ENCODE data around the gene VAT1L. TPM values are rescaled to one million over a fixed set of nuclear protein-coding genes. Genes with fewer than 3 reads are reported as not detected.

Gene VAT1L
- total RNA-seq, 2 donors from 2014 or later = 0.07 TPM; not detected in 1

- Mint-ChIP-seq H3K36me3 (ENCODE audit: insufficient read depth in 2 of 2) (peaks cover 0 to 1% of the 10 kb centered on the region in 2 donors), H3K4me3 (no peak overlapping the region), H3K27ac (no peak overlapping the region), H3K9me3 (no peaks in the 10 kb centered on the region), H3K27me3 (ENCODE audit: low read depth) (peaks cover 16% of the 10 kb centered on the region), H3K4me1 (ENCODE audit: low read depth) (no peaks in the 10 kb centered on the region)
- DNase-seq (no peak), ATAC-seq (replicated peaks in 1 of 2) (no peak)
These were observed 34.3 kb downstream of the VAT1L start for GRCh38 chr16:77822661-77823060.

DNA sequence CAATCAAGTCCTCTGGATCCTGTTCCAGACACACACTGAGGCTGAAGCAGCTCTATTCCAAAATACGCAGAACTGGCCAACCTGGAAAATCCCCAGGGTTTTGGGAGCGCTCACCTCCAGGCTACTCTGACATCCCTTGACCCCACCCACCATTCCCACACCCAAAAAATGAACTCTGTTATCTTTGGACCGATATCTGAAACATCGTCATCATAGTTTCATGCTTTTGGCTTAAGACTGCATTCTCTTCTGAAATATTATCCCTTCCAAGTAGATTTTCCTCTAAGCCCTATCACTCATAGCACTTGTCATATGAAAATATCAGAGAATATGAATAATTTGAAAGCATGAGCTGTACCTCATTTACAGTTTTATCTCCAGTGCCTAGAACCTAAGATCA lies 34.7 kb downstream of the VAT1L start:
- ATAC-seq (replicated peaks in 1 of 2) (no peak), DNase-seq (no peak)
- Mint-ChIP-seq H3K4me3 (no peak overlapping the region), H3K27me3 (ENCODE audit: low read depth) (peaks cover 16% of the 10 kb centered on the region), H3K9me3 (no peaks in the 10 kb centered on the region), H3K36me3 (ENCODE audit: insufficient read depth in 2 of 2) (peaks cover 0 to 1% of the 10 kb centered on the region in 2 donors), H3K4me1 (ENCODE audit: low read depth) (no peaks in the 10 kb centered on the region), H3K27ac (no peak overlapping the region)

DNA sequence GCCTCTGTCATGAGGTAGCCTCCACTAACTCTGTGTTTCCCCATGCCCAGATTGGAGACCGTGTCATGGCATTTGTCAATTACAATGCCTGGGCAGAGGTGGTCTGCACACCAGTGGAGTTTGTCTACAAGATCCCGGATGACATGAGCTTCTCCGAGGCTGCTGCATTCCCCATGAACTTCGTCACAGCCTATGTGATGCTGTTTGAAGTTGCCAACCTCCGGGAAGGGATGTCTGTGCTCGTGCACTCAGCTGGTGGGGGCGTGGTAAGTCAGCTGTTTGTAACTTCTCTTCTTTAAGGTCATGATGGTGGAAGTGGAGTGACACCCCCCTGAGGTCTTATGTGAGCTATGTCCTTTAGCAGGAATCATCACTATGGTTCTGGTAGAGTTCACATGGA lies 36.8 kb downstream of the VAT1L start:
- Mint-ChIP-seq H3K27ac (no peak overlapping the region), H3K27me3 (ENCODE audit: low read depth) (peaks cover 10% of the 10 kb centered on the region), H3K4me1 (ENCODE audit: low read depth) (no peaks in the 10 kb centered on the region), H3K4me3 (no peak overlapping the region), H3K36me3 (ENCODE audit: insufficient read depth in 2 of 2) (peaks cover 0 to 1% of the 10 kb centered on the region in 2 donors), H3K9me3 (no peaks in the 10 kb centered on the region)
- DNase-seq = no peak
- no peak for ATAC-seq (replicated peaks in 1 of 2)

DNA sequence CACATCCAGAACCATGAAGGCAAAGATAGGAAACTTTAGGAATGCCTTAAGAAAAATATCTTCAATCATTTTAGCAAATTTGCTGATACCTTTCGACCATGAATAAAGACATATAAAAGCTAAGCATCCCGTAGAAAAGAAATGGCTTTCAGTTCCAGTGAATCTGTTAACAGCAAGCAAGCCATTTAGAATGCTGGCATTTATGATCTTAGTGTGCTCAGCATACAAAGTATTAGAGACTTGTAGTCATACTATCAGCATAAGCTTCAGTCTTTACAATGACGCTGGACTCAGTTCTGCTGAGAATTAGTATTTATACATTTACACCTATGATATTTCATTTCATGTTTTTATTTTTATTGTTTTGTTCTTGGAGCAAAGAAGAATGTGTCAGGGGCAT lies 38.7 kb downstream of the VAT1L start:
- DNase-seq (no peak), ATAC-seq (replicated peaks in 1 of 2) (no peak)
- H3K27ac Mint-ChIP-seq = no peak overlapping the region
- no peaks in the 10 kb centered on the region for H3K27me3 Mint-ChIP-seq (ENCODE audit: low read depth)
- no peaks in the 10 kb centered on the region for H3K9me3 Mint-ChIP-seq
- H3K4me3 Mint-ChIP-seq = no peak overlapping the region
- peaks cover 0 to 1% of the 10 kb centered on the region in 2 donors for H3K36me3 Mint-ChIP-seq (ENCODE audit: insufficient read depth in 2 of 2)
- no peaks in the 10 kb centered on the region for H3K4me1 Mint-ChIP-seq (ENCODE audit: low read depth)

DNA sequence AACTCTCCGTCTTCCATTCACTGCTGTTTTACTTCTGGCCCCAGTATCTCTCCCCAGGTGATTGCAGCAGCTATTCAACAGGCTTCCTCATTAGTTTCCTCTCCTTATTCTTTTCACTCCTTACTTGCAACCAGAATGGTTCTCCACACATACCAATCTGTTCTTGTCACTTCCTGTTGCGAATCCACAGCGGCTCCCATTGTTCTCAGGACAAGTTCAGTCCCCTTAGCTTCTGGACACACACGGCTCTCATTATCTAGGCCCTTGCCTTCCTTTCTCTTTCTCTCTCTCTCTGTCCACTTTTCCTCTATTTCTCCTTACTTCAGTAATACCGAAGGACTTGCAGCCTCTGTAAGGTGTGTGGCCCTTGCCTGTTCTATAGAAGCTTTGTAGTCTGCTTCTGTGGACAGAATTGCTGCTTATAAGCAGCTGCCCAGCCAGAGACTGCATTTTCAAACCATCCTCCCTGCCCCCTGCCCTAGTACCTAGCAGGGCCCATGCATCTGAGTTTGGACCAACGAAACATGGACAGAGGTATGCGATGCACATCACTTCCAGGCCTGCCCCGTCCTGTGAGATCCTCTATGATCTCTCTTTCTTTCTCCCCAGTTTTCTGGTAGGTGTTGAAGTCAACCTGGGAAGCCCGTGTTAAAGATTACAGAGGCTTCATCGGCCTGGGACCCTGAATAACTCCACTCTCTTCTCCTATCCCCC lies 45.7 kb downstream of the VAT1L start:
- no peak for ATAC-seq (replicated peaks in 1 of 2)
- Mint-ChIP-seq H3K36me3 (ENCODE audit: insufficient read depth in 2 of 2) (no peaks in the 10 kb centered on the region), H3K4me1 (ENCODE audit: low read depth) (no peaks in the 10 kb centered on the region)

GRCh38 chr16:77834635-77835540 lies 46.5 kb downstream of the VAT1L start:
- no peak for ATAC-seq (replicated peaks in 1 of 2)
- no peak for DNase-seq
- Mint-ChIP-seq H3K36me3 (ENCODE audit: insufficient read depth in 2 of 2) (no peaks in the 10 kb centered on the region), H3K4me3 (no peak overlapping the region), H3K27me3 (ENCODE audit: low read depth) (peaks cover 17% of the 10 kb centered on the region), H3K9me3 (no peaks in the 10 kb centered on the region), H3K4me1 (ENCODE audit: low read depth) (no peaks in the 10 kb centered on the region), H3K27ac (no peak overlapping the region)

More for the DNA sequence above, 45.7 kb downstream of the VAT1L start:
- no peak for DNase-seq
- H3K9me3 Mint-ChIP-seq = no peaks in the 10 kb centered on the region
- peaks cover 15% of the 10 kb centered on the region for H3K27me3 Mint-ChIP-seq (ENCODE audit: low read depth)
- no peak overlapping the region for H3K27ac Mint-ChIP-seq
- H3K4me3 Mint-ChIP-seq = no peak overlapping the region

DNA sequence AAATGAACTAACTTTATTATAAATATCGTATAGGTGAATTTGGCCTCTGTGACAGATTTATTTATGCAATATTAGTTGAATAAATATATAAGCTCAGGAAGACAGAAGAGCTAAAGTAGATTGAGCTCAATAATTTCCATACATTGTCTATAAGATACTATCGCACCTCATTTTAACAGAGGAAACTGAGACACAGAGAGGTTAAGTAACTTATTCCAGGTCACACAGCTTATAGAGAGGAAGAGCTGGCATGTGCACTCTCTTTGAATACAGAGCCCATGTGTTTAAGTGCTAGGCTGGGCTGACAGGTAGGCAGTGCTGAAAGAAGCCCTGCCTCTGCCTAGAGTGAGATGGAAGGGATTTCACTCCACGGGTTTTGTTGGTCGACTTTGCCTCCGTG lies 48.4 kb downstream of the VAT1L start:
- H3K27me3 Mint-ChIP-seq (ENCODE audit: low read depth) = peaks cover 27% of the 10 kb centered on the region
- no peak overlapping the region for H3K27ac Mint-ChIP-seq
- no peaks in the 10 kb centered on the region for H3K36me3 Mint-ChIP-seq (ENCODE audit: insufficient read depth in 2 of 2)

GRCh38 chr16:77838597-77839255 lies 50.4 kb downstream of the VAT1L start:
- H3K4me3 Mint-ChIP-seq = no peak overlapping the region
- H3K4me1 Mint-ChIP-seq (ENCODE audit: low read depth) = no peaks in the 10 kb centered on the region
- H3K9me3 Mint-ChIP-seq = no peaks in the 10 kb centered on the region
- no peak overlapping the region for H3K27ac Mint-ChIP-seq
- no peak for ATAC-seq (replicated peaks in 1 of 2)
- no peaks in the 10 kb centered on the region for H3K36me3 Mint-ChIP-seq (ENCODE audit: insufficient read depth in 2 of 2)
- DNase-seq = no peak
- peaks cover 21% of the 10 kb centered on the region for H3K27me3 Mint-ChIP-seq (ENCODE audit: low read depth)

More for the DNA sequence above, 48.4 kb downstream of the VAT1L start:
- Mint-ChIP-seq H3K9me3 (no peaks in the 10 kb centered on the region), H3K4me1 (ENCODE audit: low read depth) (no peaks in the 10 kb centered on the region), H3K4me3 (no peak overlapping the region)
- no peak for ATAC-seq (replicated peaks in 1 of 2)
- DNase-seq = no peak

DNA sequence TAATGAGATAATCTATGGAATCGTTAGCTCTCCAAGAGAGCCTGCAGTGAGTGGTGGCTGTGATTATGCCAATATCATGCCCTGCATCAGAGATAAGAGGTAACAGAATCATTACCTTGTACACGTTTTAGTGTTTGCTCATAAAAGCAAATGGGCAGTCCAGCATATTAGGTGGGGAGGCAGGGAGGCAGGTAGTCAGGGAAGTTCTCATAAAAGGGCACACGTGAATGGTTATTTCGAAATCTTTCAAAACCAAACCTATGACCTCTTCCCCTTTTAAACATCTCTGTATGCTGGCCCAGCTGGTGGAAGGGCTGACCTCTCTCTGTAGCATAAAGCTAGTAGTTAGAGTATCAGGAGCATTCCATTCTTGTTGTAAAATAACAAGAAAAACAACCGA lies 51.7 kb downstream of the VAT1L start:
- Mint-ChIP-seq H3K27ac (no peak overlapping the region), H3K4me1 (ENCODE audit: low read depth) (no peaks in the 10 kb centered on the region), H3K27me3 (ENCODE audit: low read depth) (peaks cover 27% of the 10 kb centered on the region), H3K36me3 (ENCODE audit: insufficient read depth in 2 of 2) (no peaks in the 10 kb centered on the region), H3K9me3 (no peaks in the 10 kb centered on the region), H3K4me3 (no peak overlapping the region)
- ATAC-seq (replicated peaks in 1 of 2) = no peak
- no peak for DNase-seq

DNA sequence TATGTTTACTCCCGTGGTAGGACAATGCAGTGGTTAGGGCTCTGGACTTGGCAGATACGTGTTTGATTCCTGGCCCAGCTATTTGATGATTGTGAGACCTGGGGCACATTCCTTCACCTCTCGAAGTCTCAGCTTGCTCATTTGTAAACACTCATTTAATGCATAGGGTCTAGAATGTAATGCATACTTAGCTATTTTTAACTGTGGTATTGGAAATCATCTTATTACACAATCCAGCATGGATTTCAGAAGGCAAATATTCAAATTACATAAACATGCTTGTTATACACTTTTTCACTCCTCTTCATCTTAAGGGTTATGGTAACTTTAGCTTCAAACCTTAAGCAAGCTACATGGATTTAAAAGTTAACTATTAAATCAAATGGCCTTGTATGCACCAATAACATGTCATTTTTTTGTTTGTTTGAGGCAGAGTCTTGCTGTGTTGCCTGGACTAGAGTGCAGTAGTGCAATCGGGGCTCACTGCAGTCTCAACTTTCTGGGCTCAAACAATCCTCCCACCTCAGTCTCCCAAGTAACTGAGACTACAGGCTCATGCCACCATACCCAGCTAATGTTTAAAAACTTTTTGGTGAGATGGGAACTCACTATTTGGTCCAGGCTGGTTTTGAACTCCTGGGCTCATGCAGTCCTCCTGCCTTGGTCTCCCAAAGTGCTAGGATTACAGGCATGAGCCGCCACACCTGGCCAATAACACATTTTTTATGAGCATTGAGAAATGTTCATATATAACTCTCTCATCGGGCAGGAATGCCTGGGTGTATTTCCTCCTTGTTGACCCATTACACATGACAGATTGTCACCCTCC lies 52.5 kb downstream of the VAT1L start:
- peaks cover 35% of the 10 kb centered on the region for H3K27me3 Mint-ChIP-seq (ENCODE audit: low read depth)
- ATAC-seq (replicated peaks in 1 of 2) = no peak

DNA sequence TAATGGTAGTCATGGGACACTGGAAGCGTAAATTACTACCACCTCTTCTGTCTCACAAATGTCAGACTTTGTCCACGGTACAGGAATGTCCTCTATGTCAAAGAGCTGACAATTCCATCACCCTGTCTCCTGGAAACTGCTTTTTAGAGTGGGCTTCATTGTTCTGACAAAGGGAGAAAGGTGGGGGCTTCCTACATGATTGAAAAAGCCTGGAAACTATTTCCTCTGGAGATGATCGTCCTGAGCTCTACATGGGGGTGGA lies 53.1 kb downstream of the VAT1L start:
- Mint-ChIP-seq H3K4me1 (ENCODE audit: low read depth) (no peaks in the 10 kb centered on the region), H3K4me3 (no peak overlapping the region), H3K27me3 (ENCODE audit: low read depth) (peaks cover 38% of the 10 kb centered on the region), H3K36me3 (ENCODE audit: insufficient read depth in 2 of 2) (no peaks in the 10 kb centered on the region), H3K27ac (no peak overlapping the region), H3K9me3 (no peaks in the 10 kb centered on the region)
- ATAC-seq (replicated peaks in 1 of 2) (no peak), DNase-seq (no peak)

More for the DNA sequence above, 52.5 kb downstream of the VAT1L start:
- Mint-ChIP-seq H3K4me1 (ENCODE audit: low read depth) (no peaks in the 10 kb centered on the region), H3K9me3 (no peaks in the 10 kb centered on the region), H3K27ac (no peak overlapping the region), H3K4me3 (no peak overlapping the region), H3K36me3 (ENCODE audit: insufficient read depth in 2 of 2) (no peaks in the 10 kb centered on the region)
- DNase-seq = no peak

DNA sequence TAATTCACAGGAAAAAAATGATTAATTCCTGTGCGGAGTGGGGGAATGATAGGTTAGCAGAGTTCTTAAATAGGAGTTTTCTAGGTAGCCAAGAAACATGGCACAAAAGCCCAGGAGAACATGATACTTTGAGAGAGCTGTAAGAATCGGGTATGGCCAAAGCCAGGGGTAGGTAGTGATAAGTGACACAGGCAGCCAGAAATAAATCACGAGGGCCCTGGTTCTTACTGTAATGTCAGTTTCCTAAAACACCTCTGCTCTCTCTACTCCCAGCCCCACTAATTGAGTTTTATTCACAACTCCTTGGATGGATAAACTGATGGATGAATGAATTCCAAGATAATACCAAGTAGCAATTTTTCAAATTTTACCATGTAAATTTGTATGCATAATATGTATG lies 54.1 kb downstream of the VAT1L start:
- Mint-ChIP-seq H3K4me1 (ENCODE audit: low read depth) (no peaks in the 10 kb centered on the region), H3K9me3 (no peaks in the 10 kb centered on the region), H3K27me3 (ENCODE audit: low read depth) (peaks cover 38% of the 10 kb centered on the region), H3K4me3 (no peak overlapping the region), H3K36me3 (ENCODE audit: insufficient read depth in 2 of 2) (no peaks in the 10 kb centered on the region), H3K27ac (no peak overlapping the region)
- ATAC-seq (replicated peaks in 1 of 2) (no peak), DNase-seq (no peak)

DNA sequence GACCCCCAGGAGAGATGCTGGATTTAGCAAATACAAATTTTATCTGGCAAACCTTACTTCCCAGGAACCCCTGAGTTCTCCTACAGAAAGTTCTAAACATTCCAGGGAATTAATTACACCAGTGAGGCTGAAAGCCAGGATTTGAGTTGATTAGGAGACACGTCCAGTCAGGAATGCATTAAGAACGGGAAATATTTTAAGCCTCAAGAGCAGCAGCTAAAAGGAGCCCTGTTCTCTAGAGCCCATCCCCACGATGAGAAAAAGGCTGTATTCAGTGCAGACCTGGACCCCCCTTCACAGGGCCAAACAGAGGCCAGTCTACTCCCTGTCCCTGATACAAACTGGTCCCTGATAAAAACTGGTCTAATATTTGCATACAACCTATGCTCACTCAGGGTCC lies 55.0 kb downstream of the VAT1L start:
- Mint-ChIP-seq H3K9me3 (no peaks in the 10 kb centered on the region), H3K4me1 (ENCODE audit: low read depth) (no peaks in the 10 kb centered on the region), H3K27ac (no peak overlapping the region), H3K4me3 (no peak overlapping the region), H3K36me3 (ENCODE audit: insufficient read depth in 2 of 2) (no peaks in the 10 kb centered on the region), H3K27me3 (ENCODE audit: low read depth) (peaks cover 35% of the 10 kb centered on the region)
- DNase-seq (no peak), ATAC-seq (replicated peaks in 1 of 2) (no peak)

All from activated T-cell treated with anti-CD3 and anti-CD28 coated beads, Interleukin-2, amount 50 U/mL, for 72 hours (primary cell).